Activated CD8-positive, alpha-beta T cell treated with anti-CD3 and anti-CD28 coated beads for 36 hours (primary cell): ENCODE results near the gene ARL4C. TPM values are rescaled to one million over a fixed set of nuclear protein-coding genes. Genes with fewer than 3 reads are reported as not detected.

Source experiments
- ATAC-seq: fragments of 200-7000 bp; cut with Tn5 transposase; one replicate; pipeline ENCODE4 v1.10.0; 2021; ENCODE audit warnings: mild to moderate bottlenecking, moderate library complexity
- CTCF ChIA-PET: fragments of 350-600 bp; sonication (Branson Sonifier 250); formaldehyde crosslinking; loops from one replicate; lab custom pipeline; 2021; ENCODE audit warnings: antibody characterized with exemption; lab: Charles Lee
- POLR2A ChIA-PET: fragments of 350-600 bp; sonication (Branson Sonifier 250); formaldehyde crosslinking; loops from one replicate; lab custom pipeline; 2021; ENCODE audit warnings: antibody characterized with exemption; lab: Charles Lee
- DNase-seq: peaks from one replicate; pipeline ENCODE4 v3.0.0-alpha.2; 2020
- H3K27ac Mint-ChIP-seq: one replicate; pipeline ENCODE4 v1.8.0; 2021; ENCODE audit warnings: mild to moderate bottlenecking, mixed read lengths
- H3K27me3 Mint-ChIP-seq: one replicate; pipeline ENCODE4 v1.8.0; 2021; ENCODE audit warnings: mixed read lengths
- H3K36me3 Mint-ChIP-seq: one replicate; pipeline ENCODE4 v1.8.0; 2021; ENCODE audit warnings: low read depth, mixed read lengths
- H3K4me1 Mint-ChIP-seq: one replicate; pipeline ENCODE4 v1.8.0; 2021; ENCODE audit warnings: low read depth, mixed read lengths
- H3K4me3 Mint-ChIP-seq: one replicate; pipeline ENCODE4 v1.8.0; 2021; ENCODE audit warnings: mild to moderate bottlenecking, moderate library complexity, mixed read lengths
- H3K9me3 Mint-ChIP-seq: one replicate; pipeline ENCODE4 v1.8.0; 2021; ENCODE audit warnings: mixed read lengths
- CTCF ChIP-seq: fragments of 200-600 bp; IDR thresholded peaks from one replicate; pipeline ENCODE4 v1.8.0; 2022; ENCODE audit warnings: antibody characterized with exemption, mild to moderate bottlenecking
- intact Hi-C: fragments of 100-400 bp; cut with micrococcal nuclease; formaldehyde crosslinking; loops from one replicate; pipeline ENCODE4 v1.10.0; 2022
- total RNA-seq, 2 experiments: library from RNA; stranded (reverse); gene quantifications; one replicate each; pipeline ENCODE4 v1.2.3, GENCODE V29; 2021

ARL4C gene
- total RNA-seq, 2 experiments from 2014 or later = 44.8 to 45.1 TPM

- no peaks in the 10 kb centered on the region for H3K4me1 Mint-ChIP-seq
- H3K27ac Mint-ChIP-seq = no peak overlapping the region
- TF ChIP-seq CTCF = no peak
- intact Hi-C loops = no loop called here
- ATAC-seq (no peak), DNase-seq (no peak)
- CTCF ChIA-PET = interaction anchor here (0.6 kb wide), 1 partner anchor 151 kb away, joined by 4 read pairs; no protein-coding TSS in a partner anchor
- H3K9me3 Mint-ChIP-seq = peaks cover 3% of the 10 kb centered on the region
- no peaks in the 10 kb centered on the region for H3K36me3 Mint-ChIP-seq
- H3K4me3 Mint-ChIP-seq = no peak overlapping the region
- POLR2A ChIA-PET = no interaction called here
- peaks cover 12% of the 10 kb centered on the region for H3K27me3 Mint-ChIP-seq
Observed at GRCh38 chr2:234528410-234529148, 31.7 kb upstream of the ARL4C start.

- ATAC-seq = no peak
- H3K4me3 Mint-ChIP-seq = no peak overlapping the region
- ChIA-PET POLR2A (no interaction called here), CTCF (interaction anchor here (3.0 kb wide), 1 partner anchor 19 kb away, joined by 10 read pairs; no protein-coding TSS in a partner anchor)
- DNase-seq = no peak
- no peak for TF ChIP-seq CTCF
- peaks cover 3% of the 10 kb centered on the region for H3K9me3 Mint-ChIP-seq
- H3K27ac Mint-ChIP-seq = no peak overlapping the region
- no peaks in the 10 kb centered on the region for H3K4me1 Mint-ChIP-seq
- H3K27me3 Mint-ChIP-seq = peaks cover 9% of the 10 kb centered on the region
- intact Hi-C loops = no loop called here
- H3K36me3 Mint-ChIP-seq = no peaks in the 10 kb centered on the region
Observed at GRCh38 chr2:234526711-234527110, 29.8 kb upstream of the ARL4C start.

- CTCF ChIA-PET = interaction anchor here (1.1 kb wide), 1 partner anchor 386 kb away, joined by 4 read pairs; no protein-coding TSS in a partner anchor
- Mint-ChIP-seq H3K9me3 (peaks cover 3% of the 10 kb centered on the region), H3K4me1 (no peaks in the 10 kb centered on the region), H3K27ac (no peak overlapping the region), H3K4me3 (no peak overlapping the region), H3K27me3 (no peaks in the 10 kb centered on the region), H3K36me3 (no peaks in the 10 kb centered on the region)
- DNase-seq (no peak), ATAC-seq (no peak)
- POLR2A ChIA-PET = no interaction called here
- intact Hi-C loops = no loop called here
- no peak for TF ChIP-seq CTCF
Observed at GRCh38 chr2:234521536-234521935, 24.7 kb upstream of the ARL4C start.

GRCh38 chr2:234518986-234519642, 22.2 kb upstream of the ARL4C start:
- no peak for TF ChIP-seq CTCF
- Mint-ChIP-seq H3K36me3 (no peaks in the 10 kb centered on the region), H3K4me3 (no peak overlapping the region), H3K27ac (no peak overlapping the region), H3K9me3 (no peaks in the 10 kb centered on the region), H3K27me3 (no peaks in the 10 kb centered on the region), H3K4me1 (no peaks in the 10 kb centered on the region)
- no peak for DNase-seq
- CTCF ChIA-PET = interaction anchor here (1.2 kb wide), 1 partner anchor 26 kb away, joined by 4 read pairs; no protein-coding TSS in a partner anchor
- no peak for ATAC-seq
- intact Hi-C loops = no loop called here
- POLR2A ChIA-PET = no interaction called here

GRCh38 chr2:234517971-234518370, 21.1 kb upstream of the ARL4C start:
- Mint-ChIP-seq H3K4me1 (no peaks in the 10 kb centered on the region), H3K4me3 (no peak overlapping the region), H3K9me3 (no peaks in the 10 kb centered on the region), H3K27ac (no peak overlapping the region), H3K36me3 (no peaks in the 10 kb centered on the region), H3K27me3 (no peaks in the 10 kb centered on the region)
- ATAC-seq (no peak), DNase-seq (no peak)
- ChIA-PET POLR2A (no interaction called here), CTCF (no interaction called here)
- intact Hi-C loops = no loop called here
- TF ChIP-seq CTCF = no peak
